Measurements from ENCODE around the gene MARK2. TPM values are rescaled to one million over a fixed set of nuclear protein-coding genes. Genes with fewer than 3 reads are reported as not detected.

Gene MARK2
- total RNA-seq, 2 experiments from 2014 or later: 57.2 to 57.9 TPM

GRCh38 chr11:63835158-63835545 lies 3.8 kb upstream of the MARK2 start:
- ATAC-seq (no peak), DNase-seq (no peak)
- H3K9me3 Mint-ChIP-seq (ENCODE audit: low read depth): no peaks in the 10 kb centered on the region
- peaks cover 29% of the 10 kb centered on the region for H3K4me1 Mint-ChIP-seq
- CTCF ChIA-PET: interaction anchor here (0.8 to 8.1 kb wide), 7 partner anchors 33 to 166 kb away, joined by 3 to 136 read pairs (median 10); partner anchors contain the start of genes RCOR2 and ZFTA
- peak overlapping the region; percentile 10 for H3K27ac Mint-ChIP-seq
- H3K4me3 Mint-ChIP-seq: no peak overlapping the region
- H3K27me3 Mint-ChIP-seq: no peaks in the 10 kb centered on the region
- H3K36me3 Mint-ChIP-seq: peaks cover 3% of the 10 kb centered on the region

GRCh38 chr11:63837027-63837688 lies 1.8 kb upstream of the MARK2 start:
- Mint-ChIP-seq H3K4me1 (peaks cover 45% of the 10 kb centered on the region), H3K9me3 (ENCODE audit: low read depth) (no peaks in the 10 kb centered on the region), H3K4me3 (peak overlapping the region; percentile 85), H3K27ac (peak overlapping the region; percentile 87), H3K27me3 (no peaks in the 10 kb centered on the region), H3K36me3 (peaks cover 17% of the 10 kb centered on the region)
- peak; percentile 85 for DNase-seq
- ATAC-seq: no peak
- CTCF ChIA-PET: interaction anchor here (0.6 to 8.1 kb wide), 45 partner anchors 9 to 467 kb away, joined by 3 to 136 read pairs (median 8); partner anchors contain the start of genes FKBP2, MACROD1, RCOR2 and SPINDOC

GRCh38 chr11:63837739-63838138 lies 1.2 kb upstream of the MARK2 start:
- no peak for ATAC-seq

GRCh38 chr11:63838150-63838677 lies 696 bp upstream of the MARK2 start:
- Mint-ChIP-seq H3K4me1 (peaks cover 50% of the 10 kb centered on the region), H3K27me3 (no peaks in the 10 kb centered on the region), H3K4me3 (peak overlapping the region; percentile 85), H3K27ac (peak overlapping the region; percentile 87), H3K36me3 (peaks cover 23% of the 10 kb centered on the region), H3K9me3 (ENCODE audit: low read depth) (no peaks in the 10 kb centered on the region)
- CTCF ChIA-PET: interaction anchor here (0.6 to 8.1 kb wide), 46 partner anchors 12 to 1279 kb away, joined by 3 to 136 read pairs (median 8); partner anchors contain the start of genes FERMT3, RCOR2, SPINDOC and ZFTA
- ATAC-seq (no peak), DNase-seq (no peak)

More at GRCh38 chr11:63837739-63838138, 1.2 kb upstream of the MARK2 start:
- Mint-ChIP-seq H3K27me3 (no peaks in the 10 kb centered on the region), H3K4me1 (peaks cover 45% of the 10 kb centered on the region), H3K36me3 (peaks cover 19% of the 10 kb centered on the region), H3K27ac (peak overlapping the region; percentile 87), H3K9me3 (ENCODE audit: low read depth) (no peaks in the 10 kb centered on the region), H3K4me3 (peak overlapping the region; percentile 85)
- CTCF ChIA-PET: interaction anchor here (0.6 to 8.1 kb wide), 41 partner anchors 10 to 467 kb away, joined by 3 to 136 read pairs (median 10); partner anchors contain the start of genes FERMT3, FKBP2, MACROD1 and RCOR2
- peak; percentile 49 for DNase-seq

GRCh38 chr11:63839508-63840355 lies 822 bp downstream of the MARK2 start:
- DNase-seq (peak; percentile 59), ATAC-seq (no peak)
- H3K27me3 Mint-ChIP-seq: no peaks in the 10 kb centered on the region
- H3K9me3 Mint-ChIP-seq (ENCODE audit: low read depth): no peaks in the 10 kb centered on the region
- CTCF ChIA-PET: interaction anchor here (0.7 to 8.1 kb wide), 12 partner anchors 10 to 105 kb away, joined by 3 to 136 read pairs (median 4); partner anchors contain the start of gene ZFTA
- H3K4me1 Mint-ChIP-seq: peaks cover 63% of the 10 kb centered on the region
- H3K4me3 Mint-ChIP-seq: peak overlapping the region; percentile 85
- H3K36me3 Mint-ChIP-seq: peaks cover 32% of the 10 kb centered on the region
- peak overlapping the region; percentile 88 for H3K27ac Mint-ChIP-seq

GRCh38 chr11:63840356-63841060 lies 1.6 kb downstream of the MARK2 start:
- Mint-ChIP-seq H3K27ac (peak overlapping the region; percentile 88), H3K4me1 (peaks cover 63% of the 10 kb centered on the region), H3K9me3 (ENCODE audit: low read depth) (no peaks in the 10 kb centered on the region), H3K27me3 (no peaks in the 10 kb centered on the region), H3K4me3 (peak overlapping the region; percentile 85), H3K36me3 (peaks cover 32% of the 10 kb centered on the region)
- CTCF ChIA-PET: interaction anchor here (1.1 to 8.1 kb wide), 6 partner anchors 10 to 104 kb away, joined by 3 to 136 read pairs (median 9); partner anchors contain the start of gene ZFTA
- ATAC-seq: no peak
- DNase-seq: no peak

- H3K27me3 Mint-ChIP-seq: no peaks in the 10 kb centered on the region
- peak overlapping the region; percentile 26 for H3K27ac Mint-ChIP-seq
- ATAC-seq (no peak), DNase-seq (no peak)
- CTCF ChIA-PET: interaction anchor here (0.7 to 1.5 kb wide), 2 partner anchors 9 to 50 kb away, joined by 3 read pairs; no protein-coding TSS in a partner anchor
- H3K4me1 Mint-ChIP-seq: peaks cover 65% of the 10 kb centered on the region
- H3K9me3 Mint-ChIP-seq (ENCODE audit: low read depth): no peaks in the 10 kb centered on the region
- H3K36me3 Mint-ChIP-seq: peaks cover 35% of the 10 kb centered on the region
- peak overlapping the region; percentile 85 for H3K4me3 Mint-ChIP-seq
These were observed 2.6 kb downstream of the MARK2 start for GRCh38 chr11:63841554-63841953.

- Mint-ChIP-seq H3K36me3 (peaks cover 38% of the 10 kb centered on the region), H3K9me3 (ENCODE audit: low read depth) (no peaks in the 10 kb centered on the region), H3K4me1 (peaks cover 59% of the 10 kb centered on the region), H3K27me3 (no peaks in the 10 kb centered on the region), H3K4me3 (no peak overlapping the region), H3K27ac (peak overlapping the region; percentile 47)
- ATAC-seq (no peak), DNase-seq (no peak)
- CTCF ChIA-PET: no interaction called here
These were observed 4.1 kb downstream of the MARK2 start for GRCh38 chr11:63843041-63843440.

- CTCF ChIA-PET: interaction anchor here (0.6 to 1.6 kb wide), 5 partner anchors 12 to 106 kb away, joined by 3 to 4 read pairs (median 3); no protein-coding TSS in a partner anchor
- H3K27me3 Mint-ChIP-seq: no peaks in the 10 kb centered on the region
- H3K9me3 Mint-ChIP-seq (ENCODE audit: low read depth): no peaks in the 10 kb centered on the region
- peaks cover 45% of the 10 kb centered on the region for H3K36me3 Mint-ChIP-seq
- no peak overlapping the region for H3K4me3 Mint-ChIP-seq
- DNase-seq (no peak), ATAC-seq (no peak)
- H3K27ac Mint-ChIP-seq: peak overlapping the region; percentile 1
- H3K4me1 Mint-ChIP-seq: peaks cover 66% of the 10 kb centered on the region
These were observed 5.9 kb downstream of the MARK2 start for GRCh38 chr11:63844836-63845235.

GRCh38 chr11:63845303-63845702 lies 6.4 kb downstream of the MARK2 start:
- peaks cover 45% of the 10 kb centered on the region for H3K36me3 Mint-ChIP-seq
- no peaks in the 10 kb centered on the region for H3K27me3 Mint-ChIP-seq
- no peaks in the 10 kb centered on the region for H3K9me3 Mint-ChIP-seq (ENCODE audit: low read depth)
- DNase-seq: no peak
- peaks cover 68% of the 10 kb centered on the region for H3K4me1 Mint-ChIP-seq
- no peak overlapping the region for H3K27ac Mint-ChIP-seq
- ATAC-seq: no peak
- CTCF ChIA-PET: interaction anchor here (1.0 to 1.4 kb wide), 2 partner anchors 12 to 76 kb away, joined by 3 to 4 read pairs; no protein-coding TSS in a partner anchor
- no peak overlapping the region for H3K4me3 Mint-ChIP-seq

GRCh38 chr11:63845911-63846310 lies 7.0 kb downstream of the MARK2 start:
- Mint-ChIP-seq H3K4me1 (peaks cover 68% of the 10 kb centered on the region), H3K27me3 (no peaks in the 10 kb centered on the region), H3K36me3 (peaks cover 44% of the 10 kb centered on the region), H3K27ac (no peak overlapping the region), H3K4me3 (no peak overlapping the region), H3K9me3 (ENCODE audit: low read depth) (no peaks in the 10 kb centered on the region)
- no peak for DNase-seq
- no peak for ATAC-seq
- CTCF ChIA-PET: no interaction called here

GRCh38 chr11:63846897-63847296 lies 8.0 kb downstream of the MARK2 start:
- Mint-ChIP-seq H3K9me3 (ENCODE audit: low read depth) (no peaks in the 10 kb centered on the region), H3K36me3 (peaks cover 43% of the 10 kb centered on the region), H3K27me3 (no peaks in the 10 kb centered on the region), H3K4me1 (peaks cover 68% of the 10 kb centered on the region), H3K27ac (no peak overlapping the region), H3K4me3 (no peak overlapping the region)
- no peak for DNase-seq
- no peak for ATAC-seq
- CTCF ChIA-PET: interaction anchor here (0.9 to 1.1 kb wide), 2 partner anchors 10 to 45 kb away, joined by 3 to 5 read pairs; no protein-coding TSS in a partner anchor

Data from activated CD8-positive, alpha-beta memory T cell treated with anti-CD3 and anti-CD28 coated beads, Interleukin-2, amount 10 ng/mL, durations not matched to agents 7 days and 5 days (primary cell).